HepG2 (cell line): ENCODE results near the gene TMEM129. TPM values are rescaled to one million over a fixed set of nuclear protein-coding genes. Genes with fewer than 3 reads are reported as not detected.

Experiments used
- ATAC-seq: fragments of 200-7000 bp; cut with Tn5 transposase; 3 replicates; pipeline ENCODE4 v1.9.1; 2020; ENCODE audit warnings: mild to moderate bottlenecking, moderate library complexity
- BruUV-seq: library from RNA; stranded (reverse); fragments of 400-500 nt; replicated peaks from 2 replicates; lab custom pipeline; 2021; lab: Mats Ljungman, UMichigan
- CTCF ChIA-PET: fragments of 300-600 bp; formaldehyde crosslinking; extraction: SDS; loops from one replicate; lab custom pipeline; 2021; ENCODE audit warnings: low total read pairs, inconsistent platforms, low intra/inter-chr PET ratio; lab: Yijun Ruan, JAX
- POLR2A ChIA-PET: fragments of 350-600 bp; sonication (Branson Sonifier 250); formaldehyde crosslinking; loops from one replicate; lab custom pipeline; 2020; ENCODE audit warnings: antibody characterized with exemption, inconsistent platforms; lab: Yijun Ruan, JAX
- DNase-seq: peaks from one replicate; pipeline ENCODE4 v3.0.0-alpha.2; 2015; ENCODE audit warnings: low spot score
- FAIRE-seq: peaks from 3 replicates; lab custom pipeline; 2011; peaks lifted over from hg19 to GRCh38; lab: Jason Lieb, UNC
- H2AFZ ChIP-seq: one replicate; pipeline ENCODE4 v1.6.1; 2011; ENCODE audit warnings: low read length, inconsistent platforms
- H3K27ac ChIP-seq: fragments of 300-600 bp; 3 replicates; pipeline ENCODE4 v1.8.0; 2011; ENCODE audit warnings: mixed run types, mild to moderate bottlenecking, mixed read lengths, low read length, inconsistent platforms; ENCODE audit not compliant: insufficient read depth; ENCODE audit errors: extremely low read length
- H3K27me3 ChIP-seq, 2 experiments: fragments of 200-600 bp in 1 of 2; 2 replicates in 1 of 2; 3 replicates in 1 of 2; pipeline versions ENCODE4 v1.6.0 to v1.8.0; 2011; ENCODE audit warnings: low read length in 2 of 2, mild to moderate bottlenecking in 2 of 2, moderate library complexity in 2 of 2, inconsistent platforms in 1 of 2; ENCODE audit not compliant: insufficient read depth in 2 of 2, control insufficient read depth in 1 of 2
- H3K36me3 ChIP-seq, 2 experiments: fragments of 200-600 bp in 1 of 2; replicated peaks in 1 of 2; 2 replicates in 1 of 2; 3 replicates in 1 of 2; pipeline versions ENCODE4 v1.5.1 to v1.8.0; 2011; ENCODE audit warnings: low read length in 2 of 2, inconsistent platforms in 1 of 2; ENCODE audit not compliant: insufficient read depth in 2 of 2, control insufficient read depth in 1 of 2
- H3K4me1 ChIP-seq: 2 replicates; pipeline ENCODE4 v1.5.1; 2012; ENCODE audit warnings: low read length, inconsistent platforms; ENCODE audit not compliant: insufficient read depth
- H3K4me2 ChIP-seq: 2 replicates; pipeline ENCODE4 v1.6.0; 2011; ENCODE audit warnings: low read depth, low read length, inconsistent platforms
- H3K4me3 ChIP-seq, 3 experiments: fragments of 200-600 bp in 1 of 3; sonication (generic), shearing (Covaris generic) in 1 of 3; replicated peaks in 1 of 3; 2 replicates each; pipeline ENCODE4 v1.5.1; 2011 to 2016; ENCODE audit warnings: low read length in 3 of 3, inconsistent platforms in 2 of 3, low read depth in 2 of 3, mild to moderate bottlenecking in 2 of 3, control low read depth in 1 of 3, mixed read lengths in 1 of 3; ENCODE audit not compliant: insufficient read depth in 1 of 3
- H3K79me2 ChIP-seq: one replicate; pipeline ENCODE4 v1.6.1; 2011; ENCODE audit warnings: low read length, inconsistent platforms; ENCODE audit not compliant: insufficient read depth
- H3K9ac ChIP-seq: 2 replicates; pipeline ENCODE4 v1.6.0; 2011; ENCODE audit warnings: mild to moderate bottlenecking, low read depth, low read length, inconsistent platforms; ENCODE audit not compliant: insufficient read depth
- H3K9me3 ChIP-seq: 2 replicates; pipeline ENCODE4 v1.5.1; 2012; ENCODE audit warnings: mild to moderate bottlenecking, low read length
- H4K20me1 ChIP-seq: 2 replicates; pipeline ENCODE4 v1.6.0; 2011; ENCODE audit warnings: inconsistent platforms, mild to moderate bottlenecking, low read length, moderate library complexity; ENCODE audit not compliant: insufficient read depth
- AGO2 ChIP-seq: fragments of 200-400 bp; formaldehyde crosslinking; optimal IDR thresholded peaks from 2 replicates; pipeline ENCODE3; 2017; ENCODE audit warnings: mild to moderate bottlenecking, low read depth, low read length, moderate library complexity
- CHD2 ChIP-seq: IDR thresholded peaks from 2 replicates; pipeline ENCODE4 v1.6.1; 2011; ENCODE audit warnings: low read depth, low read length, improper control_type of control experiment
- NCOA2 ChIP-seq: sonication (generic); formaldehyde crosslinking; IDR thresholded peaks from 2 replicates; pipeline ENCODE4 v1.8.0; 2022; ENCODE audit warnings: inconsistent platforms
- PLRG1 ChIP-seq: fragments of 450-650 bp; conservative IDR thresholded peaks from 2 replicates; pipeline ENCODE4 v1.6.1; 2016
- RBFOX2 ChIP-seq: fragments of 200-400 bp; formaldehyde crosslinking; IDR thresholded peaks from 2 replicates; pipeline ENCODE4 v1.6.1; 2017; ENCODE audit warnings: low read depth, mild to moderate bottlenecking, low read length
- SMARCC2 ChIP-seq: fragments of 450-650 bp; IDR thresholded peaks from 2 replicates; pipeline ENCODE4 v1.6.1; 2017; ENCODE audit warnings: antibody characterized with exemption, mild to moderate bottlenecking
- TARDBP ChIP-seq: sonication (generic); formaldehyde crosslinking; IDR thresholded peaks from 2 replicates; pipeline ENCODE4 v1.8.0; 2022; ENCODE audit warnings: mild to moderate bottlenecking, missing genetic modification reagents
- ZNF354B ChIP-seq: sonication (generic); formaldehyde crosslinking; IDR thresholded peaks from 2 replicates; pipeline ENCODE4 v1.8.0; 2022; ENCODE audit warnings: mild to moderate bottlenecking, missing genetic modification reagents
- ZNF570 ChIP-seq: sonication (generic); formaldehyde crosslinking; IDR thresholded peaks from 2 replicates; pipeline ENCODE4 v1.4.0; 2020; ENCODE audit warnings: mild to moderate bottlenecking, missing genetic modification reagents, borderline replicate concordance
- WGBS: methylation state at CpG from one replicate; pipeline ENCODE4 v1.1.6; 2017; ENCODE audit warnings: low lambda C conversion rate; 5-methylcytosine and 5-hydroxymethylcytosine counted together
- in situ Hi-C: cut with HindIII; loops from 2 replicates; pipeline ENCODE4 v1.10.0; 2017; ENCODE audit warnings: low pct_unique_long_range_greater_than_20kb; ENCODE audit not compliant: extremely low pct_ligation_motif_present
- intact Hi-C: fragments of 100-400 bp; cut with micrococcal nuclease; formaldehyde crosslinking; loops from one replicate; pipeline ENCODE4 v1.10.0; 2022; ENCODE audit not compliant: unreplicated experiment
- polyA plus RNA-seq, 8 experiments: library from polyadenylated mRNA; depleted of rRNA in 3 of 8; stranded (reverse) in 7 of 8; unstranded in 1 of 8; fragments of >200 nt; fragmentation: Illumina TruSeq in 4 of 8; extraction: Trizol in 4 of 8; gene quantifications; 2 replicates each; pipeline versions ENCODE4 v1.2.1 to v1.2.3, GENCODE V29; 2011 to 2016; ENCODE audit warnings: low read depth in 4 of 8, missing spikeins in 1 of 8, mixed read lengths in 1 of 8; ENCODE audit not compliant: insufficient read depth in 1 of 8
- total RNA-seq, 5 experiments: library from RNA; depleted of rRNA; stranded (reverse); fragments of >200 nt; fragmentation: Illumina TruSeq; extraction: Trizol; gene quantifications; 2 replicates each; pipeline ENCODE4 v1.2.3, GENCODE V29; 2016; ENCODE audit warnings: low read depth in 1 of 5
- TF ChIP-seq, protein P1 (sequence below): sonication (generic); formaldehyde crosslinking; IDR thresholded peaks from 2 replicates; pipeline ENCODE4 v1.4.0; 2020; ENCODE audit warnings: mild to moderate bottlenecking, low read depth, missing genetic modification reagents
- TF ChIP-seq, protein P2 (sequence below): sonication (generic); formaldehyde crosslinking; IDR thresholded peaks from 2 replicates; pipeline ENCODE4 v1.4.0; 2020; ENCODE audit warnings: missing genetic modification reagents
- TF ChIP-seq, protein P3 (sequence below): sonication (generic); formaldehyde crosslinking; IDR thresholded peaks from 2 replicates; pipeline ENCODE4 v1.5.0; 2020; ENCODE audit warnings: mild to moderate bottlenecking, low read depth, missing genetic modification reagents, borderline replicate concordance

Gene TMEM129
- total and polyA plus RNA-seq, 2 of the 13 experiments (the other 11 are each of a cell fraction or from before 2014, with no cell fraction given), result 19.0 to 25.8 TPM

DNA sequence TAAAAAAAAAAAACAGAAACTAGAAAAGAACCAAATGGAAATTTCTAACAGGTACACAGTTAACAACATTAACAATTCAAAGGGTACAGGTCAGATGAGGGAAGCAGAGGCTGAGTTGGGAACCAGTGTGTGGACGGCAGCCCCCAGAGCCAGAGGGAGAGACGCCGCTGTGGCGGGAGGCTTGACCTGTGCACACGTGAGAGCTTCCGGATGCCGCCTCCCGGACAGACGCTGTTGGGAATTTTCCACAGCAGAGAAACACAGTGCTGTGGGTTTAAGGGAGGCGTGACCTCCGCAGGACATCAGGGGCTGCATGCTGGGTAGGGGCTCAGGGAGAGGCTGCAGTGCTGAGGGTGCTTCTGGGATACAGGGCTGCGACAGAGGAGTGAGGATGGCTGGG, 22.4 kb upstream of the TMEM129 start:
- Histone ChIP-seq H3K9me3 (peaks cover under 1% of the 10 kb centered on the region; the same call in 1 of the 2 replicates), H4K20me1 (no peaks in the 10 kb centered on the region), H3K36me3 (peaks cover 22 to 42% of the 10 kb centered on the region in 2 experiments), H3K4me1 (peaks cover 48% of the 10 kb centered on the region), H3K4me2 (no peak overlapping the region), H3K79me2 (no peaks in the 10 kb centered on the region), H3K27ac (no peak overlapping the region)
- ATAC-seq, result no peak
- no TSS peak for BruUV-seq
- 92% methylated on average over 10 of the region's 12 CpGs for WGBS
- intact Hi-C loops, result no loop called here
- CTCF ChIA-PET, result interaction anchor here (7.5 kb wide), 1 partner anchor 66 kb away, joined by 179 read pairs; no protein-coding TSS in a partner anchor
- TF ChIP-seq, protein P1, sequence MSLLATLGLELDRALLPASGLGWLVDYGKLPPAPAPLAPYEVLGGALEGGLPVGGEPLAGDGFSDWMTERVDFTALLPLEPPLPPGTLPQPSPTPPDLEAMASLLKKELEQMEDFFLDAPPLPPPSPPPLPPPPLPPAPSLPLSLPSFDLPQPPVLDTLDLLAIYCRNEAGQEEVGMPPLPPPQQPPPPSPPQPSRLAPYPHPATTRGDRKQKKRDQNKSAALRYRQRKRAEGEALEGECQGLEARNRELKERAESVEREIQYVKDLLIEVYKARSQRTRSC (CRISPR knock-in tag), result no peak
- TF ChIP-seq, protein P2, sequence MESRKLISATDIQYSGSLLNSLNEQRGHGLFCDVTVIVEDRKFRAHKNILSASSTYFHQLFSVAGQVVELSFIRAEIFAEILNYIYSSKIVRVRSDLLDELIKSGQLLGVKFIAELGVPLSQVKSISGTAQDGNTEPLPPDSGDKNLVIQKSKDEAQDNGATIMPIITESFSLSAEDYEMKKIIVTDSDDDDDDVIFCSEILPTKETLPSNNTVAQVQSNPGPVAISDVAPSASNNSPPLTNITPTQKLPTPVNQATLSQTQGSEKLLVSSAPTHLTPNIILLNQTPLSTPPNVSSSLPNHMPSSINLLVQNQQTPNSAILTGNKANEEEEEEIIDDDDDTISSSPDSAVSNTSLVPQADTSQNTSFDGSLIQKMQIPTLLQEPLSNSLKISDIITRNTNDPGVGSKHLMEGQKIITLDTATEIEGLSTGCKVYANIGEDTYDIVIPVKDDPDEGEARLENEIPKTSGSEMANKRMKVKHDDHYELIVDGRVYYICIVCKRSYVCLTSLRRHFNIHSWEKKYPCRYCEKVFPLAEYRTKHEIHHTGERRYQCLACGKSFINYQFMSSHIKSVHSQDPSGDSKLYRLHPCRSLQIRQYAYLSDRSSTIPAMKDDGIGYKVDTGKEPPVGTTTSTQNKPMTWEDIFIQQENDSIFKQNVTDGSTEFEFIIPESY (CRISPR knock-in tag), result peak; percentile 51; the same call in 1 of the 2 replicates
- TF ChIP-seq, all 625 proteins: peak for 1
- no peak for DNase-seq
- Histone ChIP-seq H2AFZ (no peak overlapping the region), H3K27me3 (no peaks in the 10 kb centered on the region), H3K4me3 (no peak overlapping the region), H3K9ac (no peak overlapping the region)
- POLR2A ChIA-PET, result interaction anchor here (1.5 to 5.7 kb wide), 2 partner anchors 52 to 65 kb away, joined by 3 to 45 read pairs; no protein-coding TSS in a partner anchor
- no peak for FAIRE-seq
- in situ Hi-C loops, result no loop called here

DNA sequence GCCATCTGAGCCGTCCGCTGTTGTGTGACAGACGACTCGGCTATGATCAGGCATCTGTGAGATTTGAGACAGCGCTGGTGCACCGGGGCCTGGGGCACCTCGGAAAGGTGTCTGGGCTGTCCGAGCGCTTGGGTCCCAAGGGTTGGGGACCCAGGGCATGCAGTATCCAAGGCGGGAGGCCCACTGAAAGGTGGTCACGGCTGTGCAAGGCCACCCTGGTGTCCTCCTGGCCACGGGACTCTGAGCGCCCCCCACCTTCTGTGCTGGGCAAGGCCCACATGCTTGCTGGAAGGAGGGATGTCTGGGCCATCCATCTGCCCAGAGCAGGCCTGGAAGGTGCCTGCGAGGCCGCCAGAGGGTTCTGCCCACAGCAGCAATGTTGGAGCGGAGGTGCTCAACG, 20.1 kb upstream of the TMEM129 start:
- POLR2A ChIA-PET, result no interaction called here
- WGBS, result 91% methylated on average over 11 of the region's 17 CpGs
- intact Hi-C loops (no loop called here), in situ Hi-C loops (no loop called here)
- Histone ChIP-seq H3K36me3 (peaks cover 33 to 65% of the 10 kb centered on the region in 2 experiments), H3K9ac (no peak overlapping the region), H3K79me2 (no peaks in the 10 kb centered on the region), H3K9me3 (peaks cover 17% of the 10 kb centered on the region; the same call in 1 of the 2 replicates), H3K27ac (no peak overlapping the region), H2AFZ (no peak overlapping the region), H3K4me2 (no peak overlapping the region), H3K4me3 (no peak overlapping the region), H3K27me3 (no peaks in the 10 kb centered on the region), H4K20me1 (no peaks in the 10 kb centered on the region), H3K4me1 (peaks cover 24% of the 10 kb centered on the region)
- no peak for FAIRE-seq
- CTCF ChIA-PET, result no interaction called here
- TF ChIP-seq ZNF570 (CRISPR knock-in tag) (no peak), CHD2 (no peak), AGO2 (peak; percentile 83), PLRG1 (no peak), SMARCC2 (no peak), TARDBP (CRISPR knock-in tag) (no peak), RBFOX2 (peak; percentile 40; the same call in 1 of the 2 replicates), NCOA2 (CRISPR knock-in tag) (no peak), ZNF354B (CRISPR knock-in tag) (no peak)
- TF ChIP-seq, protein P3, sequence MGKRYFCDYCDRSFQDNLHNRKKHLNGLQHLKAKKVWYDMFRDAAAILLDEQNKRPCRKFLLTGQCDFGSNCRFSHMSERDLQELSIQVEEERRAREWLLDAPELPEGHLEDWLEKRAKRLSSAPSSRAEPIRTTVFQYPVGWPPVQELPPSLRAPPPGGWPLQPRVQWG (CRISPR knock-in tag), result no peak
- no TSS peak for BruUV-seq
- no peak for DNase-seq
- ATAC-seq, result no peak
